IMR-90 (cell line): ENCODE results near the gene SLC38A8. TPM values are rescaled to one million over a fixed set of nuclear protein-coding genes. Genes with fewer than 3 reads are reported as not detected.

ENCODE experiments used
- ATAC-seq: fragments of 200-7000 bp; cut with Tn5 transposase; 2 replicates; pipeline ENCODE4 v1.9.1; 2020; ENCODE audit warnings: low read depth, mild to moderate bottlenecking, moderate library complexity
- BruUV-seq: library from RNA; stranded (reverse); fragments of 400-500 nt; replicated peaks from 2 replicates; lab custom pipeline; 2021; lab: Mats Ljungman, UMichigan
- CTCF ChIA-PET: fragments of 300-600 bp; formaldehyde crosslinking; extraction: SDS; loops from one replicate; lab custom pipeline; 2021; ENCODE audit warnings: antibody characterized with exemption; lab: Yijun Ruan, JAX
- POLR2A ChIA-PET: fragments of 300-600 bp; sonication (Branson Sonifier 250); formaldehyde crosslinking; loops from one replicate; lab custom pipeline; 2022; ENCODE audit warnings: antibody characterized with exemption; ENCODE audit not compliant: unreplicated experiment; lab: Charles Lee
- DNase-seq: peaks from one replicate; pipeline ENCODE4 v3.0.0; 2013
- H2AFZ ChIP-seq: replicated peaks from 2 replicates; pipeline ENCODE3; 2013; ENCODE audit warnings: low read length, mild to moderate bottlenecking; ENCODE audit not compliant: poor library complexity
- H2AK5ac ChIP-seq: 2 replicates; pipeline ENCODE4 v1.6.1; 2013; ENCODE audit warnings: low read depth, low read length, inconsistent platforms
- H2AK9ac ChIP-seq: replicated peaks from 2 replicates; pipeline ENCODE3; 2013; ENCODE audit warnings: mild to moderate bottlenecking, low read depth, low read length, moderate library complexity; ENCODE audit not compliant: poor library complexity
- H2BK120ac ChIP-seq: 2 replicates; pipeline ENCODE4 v1.6.1; 2013; ENCODE audit warnings: low read depth, low read length, inconsistent platforms
- H2BK15ac ChIP-seq: 3 replicates; pipeline ENCODE4 v1.6.1; 2013; ENCODE audit warnings: low read depth, low read length, inconsistent platforms
- H2BK20ac ChIP-seq: 2 replicates; pipeline ENCODE4 v1.6.1; 2013; ENCODE audit warnings: low read depth, mild to moderate bottlenecking, inconsistent platforms, low read length, moderate library complexity
- H2BK5ac ChIP-seq: 2 replicates; pipeline ENCODE4 v1.6.1; 2013; ENCODE audit warnings: mild to moderate bottlenecking, low read depth, low read length, inconsistent platforms; ENCODE audit not compliant: poor library complexity, severe bottlenecking
- H3K14ac ChIP-seq: replicated peaks from 2 replicates; pipeline ENCODE4 v1.6.1; 2013; ENCODE audit warnings: low read depth, low read length, inconsistent platforms
- H3K18ac ChIP-seq: 2 replicates; pipeline ENCODE4 v1.6.1; 2013; ENCODE audit warnings: low read depth, low read length, control low read depth
- H3K23ac ChIP-seq: 2 replicates; pipeline ENCODE4 v1.6.1; 2013; ENCODE audit warnings: low read depth, low read length, inconsistent platforms
- H3K27ac ChIP-seq: 2 replicates; pipeline ENCODE4 v1.5.1; 2013; ENCODE audit warnings: mild to moderate bottlenecking, control low read depth, low read length; ENCODE audit not compliant: insufficient read depth
- H3K27me3 ChIP-seq: 2 replicates; pipeline ENCODE4 v1.6.1; 2013; ENCODE audit warnings: low read length; ENCODE audit not compliant: control insufficient read depth, insufficient read depth
- H3K36me3 ChIP-seq: 2 replicates; pipeline ENCODE4 v1.6.1; 2013; ENCODE audit warnings: low read length, mixed read lengths; ENCODE audit not compliant: control insufficient read depth, insufficient read depth
- H3K4ac ChIP-seq: 2 replicates; pipeline ENCODE4 v1.6.1; 2013; ENCODE audit warnings: low read depth, low read length, inconsistent platforms
- H3K4me1 ChIP-seq: 2 replicates; pipeline ENCODE4 v1.6.1; 2013; ENCODE audit warnings: low read length, mixed read lengths; ENCODE audit not compliant: control insufficient read depth, insufficient read depth
- H3K4me2 ChIP-seq: 2 replicates; pipeline ENCODE4 v1.6.1; 2013; ENCODE audit warnings: low read depth, mild to moderate bottlenecking, control low read depth, low read length, moderate library complexity
- H3K4me3 ChIP-seq: 2 replicates; pipeline ENCODE4 v1.5.1; 2013; ENCODE audit warnings: low read depth, mild to moderate bottlenecking, control low read depth, low read length, moderate library complexity; ENCODE audit not compliant: insufficient read depth
- H3K56ac ChIP-seq: 2 replicates; pipeline ENCODE4 v1.6.1; 2013; ENCODE audit warnings: low read length, inconsistent platforms; ENCODE audit not compliant: insufficient read depth; ENCODE audit errors: extremely low read depth
- H3K79me1 ChIP-seq, 2 experiments: 2 replicates each; pipeline ENCODE4 v1.6.1; 2013; ENCODE audit warnings: low read length in 2 of 2, inconsistent platforms in 1 of 2, low read depth in 1 of 2
- H3K9ac ChIP-seq: 2 replicates; pipeline ENCODE4 v1.6.1; 2013; ENCODE audit warnings: low read depth, low read length, control low read depth
- H3K9me1 ChIP-seq: 2 replicates; pipeline ENCODE4 v1.6.1; 2013; ENCODE audit warnings: low read length, inconsistent platforms; ENCODE audit not compliant: insufficient read depth
- H3K9me3 ChIP-seq: 2 replicates; pipeline ENCODE4 v1.6.1; 2013; ENCODE audit warnings: low read length; ENCODE audit not compliant: control insufficient read depth, insufficient read depth
- H4K20me1 ChIP-seq: 2 replicates; pipeline ENCODE4 v1.6.1; 2013; ENCODE audit warnings: low read length, inconsistent platforms; ENCODE audit not compliant: insufficient read depth
- H4K5ac ChIP-seq: 2 replicates; pipeline ENCODE4 v1.6.1; 2013; ENCODE audit warnings: mild to moderate bottlenecking, low read depth, low read length, control low read depth
- H4K8ac ChIP-seq, 2 experiments: 2 replicates each; pipeline ENCODE4 v1.6.1; 2013; ENCODE audit warnings: low read depth in 2 of 2, low read length in 2 of 2, control low read depth in 1 of 2, inconsistent platforms in 1 of 2
- H4K91ac ChIP-seq: 2 replicates; pipeline ENCODE4 v1.6.1; 2013; ENCODE audit warnings: low read depth, low read length, inconsistent platforms; ENCODE audit not compliant: insufficient read depth
- BHLHE40 ChIP-seq: fragments of 150-350 bp; IDR thresholded peaks from 2 replicates; pipeline ENCODE4 v1.6.1; 2016; ENCODE audit warnings: mild to moderate bottlenecking, low read depth, low read length
- CEBPB ChIP-seq: IDR thresholded peaks from 2 replicates; pipeline ENCODE4 v1.6.1; 2012; ENCODE audit warnings: low read depth, low read length, improper control_type of control experiment
- CHD1 ChIP-seq: IDR thresholded peaks from 2 replicates; pipeline ENCODE4 v1.6.1; 2012; ENCODE audit warnings: low read depth, low read length, improper control_type of control experiment
- MAFK ChIP-seq: IDR thresholded peaks from 2 replicates; pipeline ENCODE4 v1.6.1; 2012; ENCODE audit warnings: low read depth, low read length, improper control_type of control experiment
- MAZ ChIP-seq: IDR thresholded peaks from 2 replicates; pipeline ENCODE4 v1.6.1; 2012; ENCODE audit warnings: low read depth, mild to moderate bottlenecking, low read length, improper control_type of control experiment, moderate library complexity, borderline replicate concordance
- NFE2L2 ChIP-seq: fragments of 150-350 bp; IDR thresholded peaks from 2 replicates; pipeline ENCODE4 v1.6.1; 2016; ENCODE audit warnings: low read depth, mild to moderate bottlenecking, low read length
- RAD21 ChIP-seq: IDR thresholded peaks from 2 replicates; pipeline ENCODE4 v1.6.1; 2012; ENCODE audit warnings: low read length, improper control_type of control experiment
- WGBS, 2 experiments: methylation state at CpG; one replicate each; pipeline versions ENCODE4 v1.1.5 to v1.1.7; 2013; ENCODE audit warnings: missing lambda C conversion rate in 2 of 2; ENCODE audit not compliant: insufficient read length in 1 of 2; ENCODE audit errors: extremely low coverage in 2 of 2; 5-methylcytosine and 5-hydroxymethylcytosine counted together
- dilution Hi-C: fragments of 300-500 bp; cut with HindIII; formaldehyde crosslinking; loops from one replicate; pipeline ENCODE4 v1.14.3; 2018; ENCODE audit warnings: low sequenced_read_pairs; ENCODE audit not compliant: unreplicated experiment
- in situ Hi-C: fragments of 300-500 bp; cut with MboI; formaldehyde crosslinking; loops from 3 replicates; pipeline ENCODE4 v1.14.3; 2019; ENCODE audit warnings: low sequenced_read_pairs, inconsistent platforms, mixed read lengths
- intact Hi-C: fragments of 100-400 bp; cut with micrococcal nuclease; formaldehyde crosslinking; loops from 2 replicates; pipeline ENCODE4 v1.10.0; 2022
- polyA plus RNA-seq, 3 experiments: library from polyadenylated mRNA; depleted of rRNA; stranded (reverse); fragments of >200 nt; gene quantifications; 2 replicates each; pipeline ENCODE4 v1.2.3, GENCODE V29; 2012; ENCODE audit warnings: low replicate concordance in 1 of 3
- total RNA-seq: library from RNA; depleted of rRNA; stranded (reverse); fragments of >200 nt; gene quantifications from 2 replicates; pipeline ENCODE4 v1.2.3, GENCODE V29; 2012
- TF ChIP-seq, protein P1 (sequence below): fragments of 150-350 bp; IDR thresholded peaks from 2 replicates; pipeline ENCODE4 v1.6.1; 2017; ENCODE audit warnings: mild to moderate bottlenecking, antibody characterized with exemption, low read length, low read depth

The SLC38A8 gene
- total and polyA plus RNA-seq, 2 of the 4 experiments (the other 2 are of a cell fraction): not detected

DNA sequence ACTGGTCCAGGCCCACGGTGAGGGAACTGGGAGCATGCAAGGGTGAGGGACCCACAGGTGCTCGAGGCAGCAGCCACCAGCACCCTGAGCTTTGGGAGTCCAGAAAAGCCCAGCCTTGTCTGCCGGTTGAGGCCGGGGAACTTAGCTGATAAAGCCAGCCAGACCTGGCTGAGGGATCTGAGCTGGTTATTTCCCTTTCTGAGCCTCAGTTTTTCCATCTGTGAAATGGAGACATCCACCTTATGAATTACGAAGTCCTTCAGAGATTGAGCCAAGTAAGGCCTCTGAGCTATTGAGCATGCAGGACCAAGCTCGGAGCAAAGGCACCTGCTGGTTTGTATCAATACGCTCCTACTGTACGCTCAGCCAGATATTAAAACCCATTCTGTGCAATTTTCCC, 60.8 kb downstream of the SLC38A8 start:
- TF ChIP-seq, protein P1, sequence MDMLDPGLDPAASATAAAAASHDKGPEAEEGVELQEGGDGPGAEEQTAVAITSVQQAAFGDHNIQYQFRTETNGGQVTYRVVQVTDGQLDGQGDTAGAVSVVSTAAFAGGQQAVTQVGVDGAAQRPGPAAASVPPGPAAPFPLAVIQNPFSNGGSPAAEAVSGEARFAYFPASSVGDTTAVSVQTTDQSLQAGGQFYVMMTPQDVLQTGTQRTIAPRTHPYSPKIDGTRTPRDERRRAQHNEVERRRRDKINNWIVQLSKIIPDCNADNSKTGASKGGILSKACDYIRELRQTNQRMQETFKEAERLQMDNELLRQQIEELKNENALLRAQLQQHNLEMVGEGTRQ: no peak
- no peak for TF ChIP-seq BHLHE40
- TF ChIP-seq MAFK: no peak
- TF ChIP-seq RAD21: no peak
- no peak for TF ChIP-seq MAZ
- no peak for TF ChIP-seq CHD1
- TF ChIP-seq CEBPB: no peak
- TF ChIP-seq NFE2L2: no peak
- intact Hi-C loops: no loop called here
- no peak overlapping the region for H4K5ac ChIP-seq
- peaks cover 20% of the 10 kb centered on the region for H3K27me3 ChIP-seq
- DNase-seq (no peak), ATAC-seq (no peak)
- no peak overlapping the region for H2BK20ac ChIP-seq
- H3K4ac ChIP-seq: no peak overlapping the region
- BruUV-seq: no TSS peak
- no peak overlapping the region for H2AFZ ChIP-seq
- H3K4me3 ChIP-seq: no peak overlapping the region
- 83% methylated on average over 4 of the region's 8 CpGs; no CpG with 5 or more reads in 1 of the 2 experiments for WGBS, 2 experiments
- no peak overlapping the region for H3K4me2 ChIP-seq
- H3K9me3 ChIP-seq: peaks cover 14% of the 10 kb centered on the region
- ChIA-PET POLR2A (no interaction called here), CTCF (no interaction called here)
- dilution Hi-C loops: no loop called here
- H2AK5ac ChIP-seq: no peak overlapping the region
- no peaks in the 10 kb centered on the region for H3K9me1 ChIP-seq
- H2BK5ac ChIP-seq: no peak overlapping the region
- H4K91ac ChIP-seq: no peak overlapping the region
- H2BK120ac ChIP-seq: no peak overlapping the region
- no peak overlapping the region for H2AK9ac ChIP-seq
- no peak overlapping the region for H3K23ac ChIP-seq
- no peak overlapping the region for H3K27ac ChIP-seq
- no peaks in the 10 kb centered on the region for H3K4me1 ChIP-seq
- no peaks in the 10 kb centered on the region for H3K79me1 ChIP-seq
- H4K20me1 ChIP-seq: no peaks in the 10 kb centered on the region
- H3K14ac ChIP-seq: no peak overlapping the region
- no peak overlapping the region for H2BK15ac ChIP-seq
- no peak overlapping the region for H4K8ac ChIP-seq
- H3K56ac ChIP-seq: no peak overlapping the region
- H3K9ac ChIP-seq: no peak overlapping the region
- no peak overlapping the region for H3K18ac ChIP-seq
- H3K36me3 ChIP-seq: no peaks in the 10 kb centered on the region
- in situ Hi-C loops: no loop called here
